ENCODE results near the gene EPHB1. TPM values are rescaled to one million over a fixed set of nuclear protein-coding genes. Genes with fewer than 3 reads are reported as not detected.
A peak's percentile ranks its signal among the peaks of the same experiment; 100 is the strongest.
"Not testable (repeated sequence)": the region's sequence is repeated elsewhere in the genome, so short reads cannot be mapped to it uniquely, and the experiment has no call there.

Gene EPHB1
- total and polyA plus RNA-seq, 5 experiments from 2014 or later = not detected

DNA sequence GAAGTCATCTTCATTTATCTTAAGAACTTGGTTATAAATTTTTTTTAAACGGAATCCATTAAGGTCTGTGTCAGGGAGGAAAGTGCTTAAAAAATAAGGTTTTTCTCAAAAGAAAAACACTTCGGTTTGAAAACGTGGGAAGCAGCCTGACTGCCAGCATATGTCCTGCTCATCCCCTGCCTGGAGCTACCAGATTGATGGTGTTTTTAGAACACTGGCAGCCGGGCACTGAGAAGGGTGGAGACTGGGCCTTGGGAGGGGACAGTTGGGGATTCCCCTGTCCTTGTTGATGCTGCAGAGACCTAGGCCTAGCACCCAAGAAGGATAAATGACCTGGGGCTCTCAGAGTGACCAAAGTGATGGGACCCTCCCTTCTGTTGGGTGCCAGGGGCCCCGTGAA is 296.9 kb downstream of the EPHB1 start:
- H3K36me3 Mint-ChIP-seq = no peaks in the 10 kb centered on the region
- ATAC-seq (no peak), DNase-seq (no peak)
- H3K27ac Mint-ChIP-seq = no peak overlapping the region
- H3K9me3 Mint-ChIP-seq = peaks cover 0 to 3% (median 0%) of the 10 kb centered on the region in 9 donors
- no peak overlapping the region for H3K4me3 Mint-ChIP-seq
- POLR2A ChIA-PET = no interaction called here
- no peaks in the 10 kb centered on the region for H3K4me1 Mint-ChIP-seq
- peaks cover 0 to 10% (median 3%) of the 10 kb centered on the region in 5 donors for H3K27me3 Mint-ChIP-seq

DNA sequence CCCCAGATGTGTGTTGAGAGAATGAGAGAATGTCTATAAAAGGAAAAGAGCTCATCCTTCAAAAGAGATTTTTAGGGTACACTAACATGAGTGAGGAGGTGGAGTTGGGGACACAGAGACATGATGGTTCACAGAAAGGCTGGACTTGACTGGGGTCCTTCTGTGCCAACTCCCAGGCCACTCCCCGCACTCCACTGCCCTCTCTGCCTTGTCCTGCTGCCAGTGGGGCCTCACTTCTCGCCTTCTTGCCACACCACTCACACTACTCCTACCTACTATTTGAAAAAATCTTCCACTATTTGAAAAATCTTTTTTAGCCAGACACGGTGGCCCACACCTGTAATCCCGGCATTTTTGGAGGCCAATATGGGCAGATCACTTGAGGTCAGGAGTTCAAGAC is 298.1 kb downstream of the EPHB1 start:
- ATAC-seq = no peak
- H3K4me1 Mint-ChIP-seq = peaks cover 0 to 2% (median 0%) of the 10 kb centered on the region in 4 donors
- H3K27me3 Mint-ChIP-seq = peaks cover 1 to 13% (median 3%) of the 10 kb centered on the region in 5 donors
- no peak overlapping the region for H3K4me3 Mint-ChIP-seq
- H3K9me3 Mint-ChIP-seq = peaks cover 0 to 3% (median 0%) of the 10 kb centered on the region in 9 donors
- POLR2A ChIA-PET = no interaction called here
- no peak overlapping the region for H3K27ac Mint-ChIP-seq
- no peak for DNase-seq
- no peaks in the 10 kb centered on the region for H3K36me3 Mint-ChIP-seq

DNA sequence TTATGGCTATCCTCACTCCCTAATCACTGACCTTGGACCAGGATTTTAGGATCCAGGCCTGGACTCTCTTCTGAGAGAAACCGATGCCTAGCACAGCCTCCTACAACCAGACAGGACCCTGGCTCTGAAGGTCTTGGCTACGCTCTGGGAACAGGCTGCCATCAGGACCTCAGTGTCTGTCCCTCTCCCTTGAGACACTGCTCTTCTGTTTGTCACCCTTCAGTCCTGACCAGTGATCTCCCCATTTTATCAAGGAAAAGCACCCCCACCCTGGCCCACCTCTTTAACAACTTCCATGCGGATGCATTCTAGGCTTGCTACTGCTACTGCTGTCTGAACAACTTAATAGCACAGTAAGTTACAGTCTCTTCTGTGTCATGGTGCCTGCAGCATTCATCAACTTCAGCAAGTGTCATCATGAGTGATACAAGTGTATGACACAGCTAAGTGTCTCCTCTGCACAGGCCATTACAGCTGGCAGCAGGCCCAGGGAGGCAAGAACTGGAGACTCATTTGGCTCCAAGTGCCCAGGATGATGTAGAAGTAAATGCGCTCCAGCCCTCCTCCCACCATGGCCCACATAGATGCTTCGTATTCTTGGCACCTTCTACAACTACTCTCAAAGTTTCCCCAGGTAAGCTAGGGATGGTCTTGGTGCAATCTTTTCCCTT is 302.4 kb downstream of the EPHB1 start:
- Mint-ChIP-seq H3K27ac (no peak overlapping the region), H3K9me3 (peaks cover 0 to 3% (median 0%) of the 10 kb centered on the region in 9 donors), H3K4me1 (peaks cover 0 to 2% (median 0%) of the 10 kb centered on the region in 4 donors), H3K27me3 (peaks cover 1 to 9% (median 3%) of the 10 kb centered on the region in 5 donors), H3K36me3 (no peaks in the 10 kb centered on the region), H3K4me3 (no peak overlapping the region)
- DNase-seq (no peak), ATAC-seq (no peak)
- POLR2A ChIA-PET = no interaction called here

DNA sequence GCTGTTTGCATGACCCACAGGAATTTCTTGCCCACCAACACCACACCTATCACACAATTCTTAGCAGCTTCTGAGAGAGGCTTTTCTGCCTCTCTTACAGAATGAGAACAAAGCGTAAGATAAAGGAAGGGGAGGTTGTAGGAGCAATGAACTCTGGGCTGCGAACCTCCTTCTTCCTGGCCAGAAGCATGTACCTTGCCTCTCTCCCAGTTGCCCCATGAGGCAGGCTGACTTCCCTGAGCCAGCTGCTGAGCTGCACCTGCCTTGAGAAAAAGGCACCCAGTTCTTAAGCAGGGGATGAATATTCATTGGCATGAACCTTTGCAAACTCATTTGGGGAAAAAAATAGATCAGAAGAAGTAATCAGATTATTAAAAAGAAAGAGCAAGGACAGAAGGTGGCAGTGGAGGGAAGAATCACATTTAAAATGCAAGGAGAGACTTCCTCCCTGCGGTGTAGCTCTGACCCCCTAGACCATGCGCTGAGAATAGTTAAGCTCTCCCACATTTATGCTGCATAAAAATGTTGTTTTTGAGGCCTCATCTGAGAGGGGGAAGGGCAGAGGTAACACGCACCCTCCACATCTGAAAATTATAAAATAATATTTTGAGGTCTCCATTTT is 304.8 kb downstream of the EPHB1 start:
- Mint-ChIP-seq H3K27me3 (peaks cover 0 to 17% (median 2%) of the 10 kb centered on the region in 5 donors), H3K27ac (no peak overlapping the region), H3K4me1 (peaks cover 0 to 2% (median 0%) of the 10 kb centered on the region in 4 donors), H3K4me3 (no peak overlapping the region), H3K36me3 (no peaks in the 10 kb centered on the region), H3K9me3 (peaks cover 0 to 3% (median 0%) of the 10 kb centered on the region in 9 donors)
- DNase-seq (no peak), ATAC-seq (no peak)
- POLR2A ChIA-PET = no interaction called here

DNA sequence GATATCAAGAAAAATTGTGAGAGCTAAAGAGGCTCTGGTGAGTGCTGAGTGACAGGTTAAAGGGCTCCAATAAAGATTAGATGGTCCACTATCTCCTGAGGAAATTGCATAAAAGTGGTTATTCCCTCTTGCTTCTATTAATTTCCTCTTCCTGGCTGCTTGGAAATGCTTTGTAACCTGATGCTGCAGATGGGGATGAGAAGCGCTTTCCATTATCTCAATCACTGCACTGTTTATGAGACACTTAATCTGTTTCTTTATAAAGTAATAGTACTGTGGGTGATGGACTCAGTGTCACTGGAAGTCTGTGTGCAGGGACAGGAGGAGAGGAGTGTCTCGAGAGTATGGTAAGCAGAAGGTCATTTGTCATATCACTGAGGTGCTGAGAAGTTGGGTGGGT is 305.3 kb downstream of the EPHB1 start:
- Mint-ChIP-seq H3K36me3 (no peaks in the 10 kb centered on the region), H3K9me3 (peaks cover 0 to 7% (median 0%) of the 10 kb centered on the region in 9 donors), H3K27ac (no peak overlapping the region), H3K27me3 (peaks cover 1 to 17% (median 3%) of the 10 kb centered on the region in 5 donors), H3K4me3 (no peak overlapping the region), H3K4me1 (peaks cover 0 to 2% (median 0%) of the 10 kb centered on the region in 4 donors)
- no peak for DNase-seq
- POLR2A ChIA-PET = no interaction called here
- no peak for ATAC-seq

DNA sequence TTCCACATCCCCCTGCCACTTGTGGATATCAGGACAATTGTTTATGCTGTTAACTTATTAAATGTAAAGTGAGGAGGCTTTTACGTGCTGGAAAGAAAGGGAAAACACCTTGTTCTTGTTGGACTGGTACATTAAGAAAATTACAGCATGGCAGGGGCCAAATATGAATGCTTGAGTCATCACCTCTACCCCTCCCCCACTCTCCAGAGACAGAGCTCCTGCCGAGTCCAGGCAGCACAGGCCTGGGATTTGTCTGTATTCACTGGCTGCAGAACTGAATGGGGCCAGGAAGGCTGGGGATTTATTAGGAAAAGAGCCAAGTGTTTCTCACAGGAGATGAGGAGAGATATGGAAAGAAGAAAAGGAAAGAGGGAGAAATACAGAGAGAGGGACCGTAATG is 308.9 kb downstream of the EPHB1 start:
- POLR2A ChIA-PET = no interaction called here
- no peak overlapping the region for H3K4me3 Mint-ChIP-seq
- ATAC-seq (no peak), DNase-seq (no peak)
- H3K36me3 Mint-ChIP-seq = no peaks in the 10 kb centered on the region
- H3K9me3 Mint-ChIP-seq = peaks cover 0 to 17% (median 0%) of the 10 kb centered on the region in 9 donors
- no peaks in the 10 kb centered on the region for H3K4me1 Mint-ChIP-seq
- H3K27me3 Mint-ChIP-seq = peaks cover 0 to 8% (median 5%) of the 10 kb centered on the region in 5 donors
- no peak overlapping the region for H3K27ac Mint-ChIP-seq

DNA sequence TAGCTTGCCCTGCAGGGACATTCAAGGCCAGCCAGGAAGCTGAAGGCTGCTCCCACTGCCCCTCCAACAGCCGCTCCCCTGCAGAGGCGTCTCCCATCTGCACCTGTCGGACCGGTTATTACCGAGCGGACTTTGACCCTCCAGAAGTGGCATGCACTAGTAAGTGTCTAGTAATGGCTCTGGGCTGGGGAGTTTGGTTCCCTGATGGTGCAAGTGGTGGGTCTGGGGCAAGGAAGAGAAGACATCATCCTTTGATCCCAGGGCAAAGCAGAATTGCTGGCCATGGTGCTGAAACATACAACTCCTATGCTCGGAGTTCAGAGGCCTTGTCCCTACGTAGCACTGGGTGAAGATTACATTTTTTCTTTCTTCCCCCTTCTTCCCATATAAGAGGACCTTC is 311.4 kb downstream of the EPHB1 start:
- H3K27me3 Mint-ChIP-seq = peaks cover 0 to 17% (median 5%) of the 10 kb centered on the region in 5 donors
- no peak for ATAC-seq
- POLR2A ChIA-PET = no interaction called here
- H3K36me3 Mint-ChIP-seq = no peaks in the 10 kb centered on the region
- H3K27ac Mint-ChIP-seq = no peak overlapping the region
- no peak overlapping the region for H3K4me3 Mint-ChIP-seq
- H3K4me1 Mint-ChIP-seq = no peaks in the 10 kb centered on the region
- no peak for DNase-seq
- peaks cover 0 to 17% (median 0%) of the 10 kb centered on the region in 9 donors for H3K9me3 Mint-ChIP-seq

DNA sequence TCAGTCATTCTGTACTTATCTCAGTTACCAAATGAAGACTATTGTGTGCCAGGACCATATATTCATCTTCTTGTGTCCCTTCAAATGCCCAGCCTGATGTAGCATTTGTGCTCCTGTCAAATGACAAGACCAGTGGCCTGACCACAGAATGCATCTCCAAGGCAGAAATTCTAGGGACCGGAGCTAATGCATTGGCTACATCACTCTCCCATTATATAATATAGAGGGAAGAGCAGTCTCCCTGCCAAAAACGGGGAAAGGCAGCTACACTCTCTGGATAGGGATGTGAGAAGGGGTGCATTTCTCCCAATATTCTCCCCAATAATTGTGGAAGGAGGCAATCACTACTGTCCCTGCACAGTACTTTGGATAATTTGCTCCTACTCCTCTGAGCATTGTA is 312.0 kb downstream of the EPHB1 start:
- H3K4me1 Mint-ChIP-seq = no peaks in the 10 kb centered on the region
- no peak overlapping the region for H3K4me3 Mint-ChIP-seq
- POLR2A ChIA-PET = no interaction called here
- H3K27me3 Mint-ChIP-seq = peaks cover 0 to 17% (median 5%) of the 10 kb centered on the region in 5 donors
- ATAC-seq = no peak
- DNase-seq = no peak
- no peaks in the 10 kb centered on the region for H3K36me3 Mint-ChIP-seq
- no peak overlapping the region for H3K27ac Mint-ChIP-seq
- peaks cover 0 to 17% (median 0%) of the 10 kb centered on the region in 9 donors for H3K9me3 Mint-ChIP-seq

DNA sequence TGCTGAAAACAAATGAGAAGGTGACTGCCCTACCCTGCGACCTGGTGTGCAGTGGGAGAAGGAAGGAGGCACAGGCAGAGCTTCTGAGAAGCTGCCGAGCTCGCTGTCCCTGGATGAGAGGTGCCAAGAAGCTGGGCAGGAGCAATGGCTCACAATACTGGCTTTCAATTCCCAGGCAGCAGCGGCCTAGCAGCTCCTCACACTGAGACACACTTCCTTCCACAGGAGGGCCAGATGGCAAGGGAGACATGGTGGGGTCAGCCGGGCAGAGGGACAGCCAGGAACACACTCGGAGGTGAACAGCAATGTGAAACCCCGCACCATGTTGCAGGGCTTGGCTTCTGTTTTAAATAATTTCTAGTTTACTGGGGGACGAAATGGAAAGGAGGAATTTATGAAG is 314.6 kb downstream of the EPHB1 start:
- H3K27ac Mint-ChIP-seq = peak overlapping the region in 1 of 10 donors; percentile 19
- DNase-seq = no peak
- peaks cover 0 to 17% (median 3%) of the 10 kb centered on the region in 5 donors for H3K27me3 Mint-ChIP-seq
- ATAC-seq = no peak
- peaks cover 0 to 17% (median 0%) of the 10 kb centered on the region in 9 donors for H3K9me3 Mint-ChIP-seq
- no peak overlapping the region for H3K4me3 Mint-ChIP-seq
- no peaks in the 10 kb centered on the region for H3K36me3 Mint-ChIP-seq
- POLR2A ChIA-PET = no interaction called here
- H3K4me1 Mint-ChIP-seq = no peaks in the 10 kb centered on the region

DNA sequence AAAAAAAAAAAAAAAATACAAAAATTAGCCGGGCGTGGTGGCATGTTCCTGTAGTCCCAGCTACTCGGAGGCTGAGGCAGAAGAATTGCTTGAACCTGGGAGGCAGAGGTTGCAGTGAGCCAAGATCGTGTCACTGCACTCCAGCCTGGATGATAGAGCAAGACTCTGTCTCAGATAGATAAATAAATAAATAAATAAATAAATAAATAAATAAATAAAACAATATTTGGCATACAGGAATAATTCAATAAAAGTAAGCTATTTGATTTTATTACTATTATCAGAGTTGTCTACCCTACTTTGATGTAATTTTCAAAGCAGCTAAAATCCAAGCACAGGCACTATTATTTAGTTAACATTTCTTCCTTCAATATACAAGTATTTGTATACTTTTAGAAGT is 319.5 kb downstream of the EPHB1 start:
- Mint-ChIP-seq H3K9me3 (peaks cover 0 to 12% (median 0%) of the 10 kb centered on the region in 9 donors), H3K27me3 (peaks cover 0 to 13% (median 0%) of the 10 kb centered on the region in 5 donors)
- H3K27ac Mint-ChIP-seq, H3K4me3 Mint-ChIP-seq, DNase-seq, ATAC-seq, H3K36me3 Mint-ChIP-seq, H3K4me1 Mint-ChIP-seq, POLR2A ChIA-PET: not testable (repeated sequence)

DNA sequence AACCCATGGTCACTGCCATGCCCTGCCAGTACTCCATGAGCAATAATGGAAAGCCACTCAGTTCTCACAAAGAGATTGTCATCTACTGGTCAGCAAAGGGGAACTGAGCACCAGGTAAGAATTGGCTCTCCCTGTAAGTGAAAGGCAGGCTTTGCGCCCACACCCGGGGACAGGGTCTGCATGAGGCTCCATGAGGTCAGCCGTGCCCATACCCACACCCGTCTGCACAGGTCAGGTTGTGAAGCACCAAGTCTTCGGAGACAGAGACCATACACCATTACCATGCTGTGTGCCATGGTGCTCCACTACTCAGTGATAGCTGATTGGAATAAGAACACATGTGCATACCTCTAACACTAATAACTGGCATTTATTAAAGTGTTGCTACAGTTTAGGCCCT is 322.9 kb downstream of the EPHB1 start:
- H3K27ac Mint-ChIP-seq = peak overlapping the region in 1 of 10 donors; percentile 88
- DNase-seq (no peak), ATAC-seq (no peak)
- peaks cover 0 to 12% (median 0%) of the 10 kb centered on the region in 9 donors for H3K9me3 Mint-ChIP-seq
- no peak overlapping the region for H3K4me3 Mint-ChIP-seq
- H3K36me3 Mint-ChIP-seq = no peaks in the 10 kb centered on the region
- H3K27me3 Mint-ChIP-seq = peaks cover 0 to 12% (median 1%) of the 10 kb centered on the region in 5 donors
- H3K4me1 Mint-ChIP-seq = no peaks in the 10 kb centered on the region
- POLR2A ChIA-PET = no interaction called here

DNA sequence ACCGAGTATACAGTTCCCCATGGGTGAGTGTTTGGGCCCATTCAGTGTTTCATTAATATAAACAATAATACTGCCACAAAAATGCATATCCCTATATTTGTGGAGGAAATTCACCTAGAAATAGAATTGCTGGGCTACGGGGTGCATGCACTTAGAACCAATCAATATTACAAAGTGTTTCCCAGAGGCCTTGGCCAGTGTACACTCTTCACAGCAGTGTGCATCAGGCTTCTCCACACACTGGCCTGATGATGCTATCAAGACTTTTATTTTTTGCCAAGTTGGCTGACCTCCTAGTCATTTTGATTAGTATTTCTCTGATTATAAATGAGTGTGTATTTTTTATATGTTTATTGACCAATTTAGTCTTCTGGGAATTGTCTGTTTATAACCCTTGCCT is 323.7 kb downstream of the EPHB1 start:
- no peak overlapping the region for H3K4me3 Mint-ChIP-seq
- no peak overlapping the region for H3K27ac Mint-ChIP-seq
- DNase-seq = no peak
- H3K4me1 Mint-ChIP-seq = no peaks in the 10 kb centered on the region
- no peaks in the 10 kb centered on the region for H3K36me3 Mint-ChIP-seq
- H3K9me3 Mint-ChIP-seq = peaks cover 0 to 17% (median 0%) of the 10 kb centered on the region in 9 donors
- POLR2A ChIA-PET = no interaction called here
- no peak for ATAC-seq
- peaks cover 0 to 12% (median 1%) of the 10 kb centered on the region in 5 donors for H3K27me3 Mint-ChIP-seq

DNA sequence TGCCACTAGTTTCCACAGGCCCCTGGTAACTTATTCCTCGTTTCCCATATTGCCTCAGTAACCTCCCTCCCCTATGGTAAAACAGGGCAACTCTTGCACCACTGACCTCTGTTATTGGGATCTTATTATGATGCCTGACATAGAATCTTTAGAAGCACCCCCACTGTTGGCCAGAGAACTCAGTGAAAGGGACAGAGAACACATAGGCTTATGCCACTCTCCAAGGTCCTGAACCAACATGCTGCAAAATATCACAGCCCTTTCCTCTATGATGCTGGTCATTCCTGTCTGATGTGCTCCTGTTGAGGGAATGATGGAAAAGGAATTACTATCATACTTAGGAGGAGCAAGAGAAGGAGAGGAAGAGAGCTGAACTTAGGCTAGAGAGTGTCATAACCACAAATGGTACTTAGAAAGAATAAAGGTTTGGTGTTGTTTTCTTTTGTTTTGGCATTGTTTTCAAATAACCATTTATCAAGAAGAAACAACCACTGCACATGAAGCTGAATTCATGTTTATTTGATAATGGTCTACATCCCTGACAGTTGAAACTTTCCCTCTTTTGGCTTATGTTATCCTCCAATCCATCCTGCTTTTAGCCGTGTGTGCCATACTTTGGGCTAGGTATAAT is 330.2 kb downstream of the EPHB1 start:
- ATAC-seq = no peak

More for the DNA sequence above, 330.2 kb downstream of the EPHB1 start:
- POLR2A ChIA-PET = no interaction called here
- no peak overlapping the region for H3K4me3 Mint-ChIP-seq
- DNase-seq = no peak
- no peaks in the 10 kb centered on the region for H3K36me3 Mint-ChIP-seq
- H3K4me1 Mint-ChIP-seq = no peaks in the 10 kb centered on the region
- peaks cover 0 to 26% (median 5%) of the 10 kb centered on the region in 9 donors for H3K9me3 Mint-ChIP-seq
- peaks cover 0 to 8% (median 0%) of the 10 kb centered on the region in 5 donors for H3K27me3 Mint-ChIP-seq
- no peak overlapping the region for H3K27ac Mint-ChIP-seq

Measured in naive thymus-derived CD8-positive, alpha-beta T cell (primary cell).